GM19397 (cell line): ENCODE measurements around the gene ARVCF.

Experiments used
- ATAC-seq: cut with Tn5 transposase; IDR thresholded peaks from one replicate; pipeline ENCODE4 v1.9.1; 2021; ENCODE audit warnings: mild to moderate bottlenecking, moderate library complexity; ENCODE audit not compliant: unreplicated experiment

ARVCF gene

GRCh38 chr22:20019661-20020532 is 3.3 kb upstream of the ARVCF start:
- no peak for ATAC-seq

GRCh38 chr22:20018001-20018400 is 1.4 kb upstream of the ARVCF start:
- no peak for ATAC-seq

GRCh38 chr22:20017622-20017958 is 967 bp upstream of the ARVCF start:
- no peak for ATAC-seq

- ATAC-seq = no peak
Measured at GRCh38 chr22:20015971-20016733, 471 bp downstream of the ARVCF start.

GRCh38 chr22:20015187-20015625 is 1.4 kb downstream of the ARVCF start:
- ATAC-seq = no peak

GRCh38 chr22:20014526-20015186 is 2.0 kb downstream of the ARVCF start:
- no peak for ATAC-seq

- ATAC-seq = no peak
Measured at GRCh38 chr22:20013382-20013871, 3.2 kb downstream of the ARVCF start.

GRCh38 chr22:20012741-20013331 is 3.8 kb downstream of the ARVCF start:
- no peak for ATAC-seq

- ATAC-seq = no peak
Measured at GRCh38 chr22:20011993-20012740, 4.5 kb downstream of the ARVCF start.

GRCh38 chr22:20011123-20011992 is 5.3 kb downstream of the ARVCF start:
- ATAC-seq = no peak

GRCh38 chr22:20010307-20011122 is 6.1 kb downstream of the ARVCF start:
- no peak for ATAC-seq

- no peak for ATAC-seq
Measured at GRCh38 chr22:20009582-20010306, 6.9 kb downstream of the ARVCF start.

GRCh38 chr22:20009018-20009491 is 7.6 kb downstream of the ARVCF start:
- ATAC-seq = no peak

GRCh38 chr22:20008221-20008995 is 8.2 kb downstream of the ARVCF start:
- no peak for ATAC-seq

- no peak for ATAC-seq
Measured at GRCh38 chr22:20004464-20004863, 12.2 kb downstream of the ARVCF start.

GRCh38 chr22:20003304-20003703 is 13.3 kb downstream of the ARVCF start:
- no peak for ATAC-seq

- ATAC-seq = no peak
Measured at GRCh38 chr22:20002636-20003035, 14.0 kb downstream of the ARVCF start.
